ENCODE measurements around the gene CYP4F8.

DNA sequence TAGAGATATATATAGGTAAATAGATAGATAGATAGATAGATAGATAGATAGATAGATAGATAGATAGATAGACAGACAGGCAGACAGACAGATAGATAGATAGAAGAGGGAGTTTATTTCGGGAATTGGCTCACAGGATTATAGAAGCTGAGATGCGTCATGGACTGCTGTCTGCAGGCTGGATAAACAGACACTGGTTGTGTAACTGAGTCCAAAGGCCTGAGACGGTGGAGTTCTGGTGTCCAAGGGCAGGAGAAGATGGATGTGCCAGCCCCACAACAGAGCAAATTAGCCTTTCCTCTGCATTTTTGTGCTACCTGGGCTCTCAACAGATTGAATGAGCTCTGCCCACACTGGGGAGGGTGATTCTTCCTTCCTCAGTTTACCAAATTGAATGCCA, 28.4 kb downstream of the CYP4F8 start:
- TF ChIP-seq, protein P1, sequence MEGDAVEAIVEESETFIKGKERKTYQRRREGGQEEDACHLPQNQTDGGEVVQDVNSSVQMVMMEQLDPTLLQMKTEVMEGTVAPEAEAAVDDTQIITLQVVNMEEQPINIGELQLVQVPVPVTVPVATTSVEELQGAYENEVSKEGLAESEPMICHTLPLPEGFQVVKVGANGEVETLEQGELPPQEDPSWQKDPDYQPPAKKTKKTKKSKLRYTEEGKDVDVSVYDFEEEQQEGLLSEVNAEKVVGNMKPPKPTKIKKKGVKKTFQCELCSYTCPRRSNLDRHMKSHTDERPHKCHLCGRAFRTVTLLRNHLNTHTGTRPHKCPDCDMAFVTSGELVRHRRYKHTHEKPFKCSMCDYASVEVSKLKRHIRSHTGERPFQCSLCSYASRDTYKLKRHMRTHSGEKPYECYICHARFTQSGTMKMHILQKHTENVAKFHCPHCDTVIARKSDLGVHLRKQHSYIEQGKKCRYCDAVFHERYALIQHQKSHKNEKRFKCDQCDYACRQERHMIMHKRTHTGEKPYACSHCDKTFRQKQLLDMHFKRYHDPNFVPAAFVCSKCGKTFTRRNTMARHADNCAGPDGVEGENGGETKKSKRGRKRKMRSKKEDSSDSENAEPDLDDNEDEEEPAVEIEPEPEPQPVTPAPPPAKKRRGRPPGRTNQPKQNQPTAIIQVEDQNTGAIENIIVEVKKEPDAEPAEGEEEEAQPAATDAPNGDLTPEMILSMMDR (conservative IDR thresholded peaks at IDR 0.05) = no peak
- no peak for TF ChIP-seq ZFX (IDR thresholded peaks at IDR 0.05)

Data from C4-2B (cell line).